Measurements from ENCODE around the gene ACOXL. TPM values are rescaled to one million over a fixed set of nuclear protein-coding genes. Genes with fewer than 3 reads are reported as not detected.

ACOXL gene
- total and polyA plus RNA-seq, 2 of the 8 experiments (the other 6 are each of a cell fraction or from before 2014, with no cell fraction given) = 11.4 to 20.6 TPM

GRCh38 chr2:110840508-110840907, 108.1 kb downstream of the ACOXL start:
- H3K4me1 ChIP-seq (replicated peaks in 1 of 4; ENCODE audit: control insufficient read depth in 3 of 4, insufficient read depth in 4 of 4, low read length in 3 of 4) = peaks cover 9 to 32% (median 26%) of the 10 kb centered on the region in 4 experiments

More at GRCh38 chr2:110840508-110840907, 108.1 kb downstream of the ACOXL start:
- Histone ChIP-seq H2BK120ac (replicated peaks; ENCODE audit: low read depth, low read length) (no peak overlapping the region), H3K79me2 (ENCODE audit: control insufficient read depth in 1 of 2, insufficient read depth in 2 of 2, low read length in 2 of 2) (no peaks in the 10 kb centered on the region), H3K79me1 (ENCODE audit: low read depth, low read length) (0 out of 2 replicates have a peak, but pooled peaks cover 3% of the 10 kb centered on the region), H3K23ac (ENCODE audit: insufficient read length) (no peak overlapping the region), H4K8ac (ENCODE audit: extremely low read depth, insufficient read depth, low read length) (no peak overlapping the region), H3K27me3 (replicated peaks in 1 of 4; ENCODE audit: control insufficient read depth in 3 of 4, extremely low read depth in 1 of 4, insufficient read depth in 3 of 4, low read length in 3 of 4) (no peaks in the 10 kb centered on the region), H3K14ac (ENCODE audit: insufficient read length) (no peak overlapping the region), H2BK20ac (ENCODE audit: low read length) (no peak overlapping the region), H2AK5ac (ENCODE audit: low read depth, low read length) (no peak overlapping the region), H3K4me2 (ENCODE audit: insufficient read depth in 1 of 2, low read depth in 2 of 2, low read length in 2 of 2) (no peak overlapping the region), H3K27ac (ENCODE audit: low read depth, low read length) (no peak overlapping the region), H3K9ac (replicated peaks in 1 of 4; ENCODE audit: extremely low read depth in 1 of 4, low read depth in 3 of 4, low read length in 3 of 4) (no peak overlapping the region), H4K91ac (replicated peaks; ENCODE audit: insufficient read length, low read length) (no peak overlapping the region), H3K36me3 (ENCODE audit: control insufficient read depth in 2 of 4, insufficient read depth in 4 of 4, low read length in 3 of 4) (peaks cover 0 to 3% (median 0%) of the 10 kb centered on the region in 4 experiments; a peak in 1 of 8 replicates), H4K20me1 (replicated peaks in 1 of 2; ENCODE audit: control insufficient read depth in 1 of 2, insufficient read depth in 2 of 2, low read length in 2 of 2) (peaks cover 0 to 8% of the 10 kb centered on the region in 2 experiments), H2BK15ac (ENCODE audit: low read length) (no peak overlapping the region), H2BK12ac (ENCODE audit: low read depth, low read length) (no peak overlapping the region), H3K56ac (replicated peaks; ENCODE audit: insufficient read length, low read depth, low read length) (no peak overlapping the region), H2BK5ac (ENCODE audit: low read depth, low read length) (no peak overlapping the region), H2AFZ (ENCODE audit: low read length) (no peak overlapping the region), H3K4me3 (ENCODE audit: extremely low read depth in 1 of 4, insufficient read depth in 2 of 4, low read depth in 3 of 4, low read length in 4 of 4) (no peak overlapping the region), H3K23me2 (ENCODE audit: low read depth, low read length) (no peaks in the 10 kb centered on the region; the same call in none of the 2 replicates), H4K5ac (ENCODE audit: insufficient read length, low read depth, low read length) (no peak overlapping the region), H3K4ac (replicated peaks; ENCODE audit: insufficient read length, low read depth, low read length) (no peak overlapping the region), H3K9me3 (ENCODE audit: insufficient read depth in 2 of 2, low read depth in 1 of 2, low read length in 1 of 2) (no peaks in the 10 kb centered on the region), H3K18ac (ENCODE audit: extremely low read depth, low read length) (no peak overlapping the region)
- ChIA-PET POLR2A (ENCODE audit: partially characterized antibody) (no interaction called here), CTCF (ENCODE audit: partially characterized antibody) (interaction anchor here (0.9 to 6.8 kb wide), 5 partner anchors 13 to 860 kb away, joined by 3 to 58 read pairs (median 5); no protein-coding TSS in a partner anchor)
- no peak for FAIRE-seq
- WGBS, 2 experiments (ENCODE audit: extremely low coverage in 1 of 2, insufficient coverage in 1 of 2, insufficient read length in 1 of 2, insufficient replicate concordance in 2 of 2, low coverage in 1 of 2, low lambda C conversion rate in 2 of 2, missing lambda C conversion rate in 1 of 2) = 87% methylated on average over 2 of the region's 2 CpGs; no CpG with 5 or more reads in 1 of the 2 experiments
- no peak for DNase-seq (ENCODE audit: low read depth in 1 of 2, low spot score in 2 of 2)
- TF ChIP-seq KDM4A (IDR thresholded peaks at IDR 0.05; ENCODE audit: low read depth, low read length, severe bottlenecking) (no peak), NANOG (IDR thresholded peaks at IDR 0.05; ENCODE audit: insufficient read depth, low read depth, low read length, poor library complexity, severe bottlenecking) (no peak), SAP30 (IDR thresholded peaks at IDR 0.05; ENCODE audit: insufficient read depth, insufficient replicate concordance, low read length) (no peak), BCL11A (IDR thresholded peaks at IDR 0.05; ENCODE audit: low read depth in 2 of 2, low read length in 2 of 2) (no peak), TAF1 (IDR thresholded peaks at IDR 0.05; ENCODE audit: low read depth, low read length) (no peak), TCF12 (IDR thresholded peaks at IDR 0.05; ENCODE audit: low read depth, low read length) (no peak), CBX8 (IDR thresholded peaks at IDR 0.05; ENCODE audit: borderline replicate concordance, low read depth, low read length) (no peak), HDAC6 (IDR thresholded peaks at IDR 0.05; ENCODE audit: low read depth, low read length) (no peak), ATF2 (IDR thresholded peaks at IDR 0.05; ENCODE audit: low read length) (no peak), POU5F1 (IDR thresholded peaks at IDR 0.05; ENCODE audit: low read depth, low read length) (no peak), JUN (IDR thresholded peaks at IDR 0.05; ENCODE audit: low read depth, low read length) (no peak), SP1 (IDR thresholded peaks at IDR 0.05; ENCODE audit: low read depth, low read length) (no peak), SIX5 (IDR thresholded peaks at IDR 0.05; ENCODE audit: low read depth, low read length) (no peak)
